ENCODE data around the gene ATAD3C. TPM values are rescaled to one million over a fixed set of nuclear protein-coding genes. Genes with fewer than 3 reads are reported as not detected.
"Not testable (repeated sequence)": the region's sequence is repeated elsewhere in the genome, so short reads cannot be mapped to it uniquely, and the experiment has no call there.

Gene ATAD3C
- total RNA-seq, 1 donor from 2014 or later = 0.26 TPM

DNA sequence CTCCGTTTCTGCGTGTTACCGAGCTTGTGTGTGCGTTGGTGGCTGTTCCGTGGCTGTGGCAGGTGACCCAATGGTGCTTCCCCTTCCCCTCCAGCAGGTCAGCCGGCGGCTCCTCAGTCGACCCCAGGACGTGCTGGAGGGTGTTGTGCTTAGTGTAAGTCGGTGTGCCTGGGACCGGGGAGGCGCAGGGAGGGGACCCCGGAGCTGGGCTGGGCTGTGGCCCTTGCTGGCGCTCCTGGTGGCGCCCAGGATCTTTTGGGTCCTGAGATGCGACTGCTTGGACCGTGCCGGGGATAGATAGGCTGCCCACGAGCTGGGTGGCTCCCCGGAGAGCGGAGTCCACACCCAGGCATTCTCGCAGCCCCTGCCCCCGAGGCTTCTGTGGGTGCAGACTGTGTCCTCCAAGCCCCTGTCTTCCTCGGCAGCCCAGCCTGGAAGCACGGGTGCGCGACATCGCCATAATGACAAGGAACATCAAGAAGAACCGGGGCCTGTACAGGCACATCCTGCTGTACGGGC lies 5.9 kb downstream of the ATAD3C start:
- TF ChIP-seq, protein P1, sequence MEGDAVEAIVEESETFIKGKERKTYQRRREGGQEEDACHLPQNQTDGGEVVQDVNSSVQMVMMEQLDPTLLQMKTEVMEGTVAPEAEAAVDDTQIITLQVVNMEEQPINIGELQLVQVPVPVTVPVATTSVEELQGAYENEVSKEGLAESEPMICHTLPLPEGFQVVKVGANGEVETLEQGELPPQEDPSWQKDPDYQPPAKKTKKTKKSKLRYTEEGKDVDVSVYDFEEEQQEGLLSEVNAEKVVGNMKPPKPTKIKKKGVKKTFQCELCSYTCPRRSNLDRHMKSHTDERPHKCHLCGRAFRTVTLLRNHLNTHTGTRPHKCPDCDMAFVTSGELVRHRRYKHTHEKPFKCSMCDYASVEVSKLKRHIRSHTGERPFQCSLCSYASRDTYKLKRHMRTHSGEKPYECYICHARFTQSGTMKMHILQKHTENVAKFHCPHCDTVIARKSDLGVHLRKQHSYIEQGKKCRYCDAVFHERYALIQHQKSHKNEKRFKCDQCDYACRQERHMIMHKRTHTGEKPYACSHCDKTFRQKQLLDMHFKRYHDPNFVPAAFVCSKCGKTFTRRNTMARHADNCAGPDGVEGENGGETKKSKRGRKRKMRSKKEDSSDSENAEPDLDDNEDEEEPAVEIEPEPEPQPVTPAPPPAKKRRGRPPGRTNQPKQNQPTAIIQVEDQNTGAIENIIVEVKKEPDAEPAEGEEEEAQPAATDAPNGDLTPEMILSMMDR (IDR thresholded peaks at IDR 0.05; ENCODE audit: insufficient read depth, low read length, severe bottlenecking) = no peak
- DNase-seq (ENCODE audit: low read depth) (no peak), FAIRE-seq (no peak)
- Histone ChIP-seq H3K36me3 (ENCODE audit: control insufficient read depth, insufficient read depth, low read length) (no peaks in the 10 kb centered on the region), H3K4me3 (ENCODE audit: low read depth, low read length) (no peak overlapping the region), H3K27me3 (ENCODE audit: control insufficient read depth, insufficient read depth, low read length) (no peaks in the 10 kb centered on the region)

DNA sequence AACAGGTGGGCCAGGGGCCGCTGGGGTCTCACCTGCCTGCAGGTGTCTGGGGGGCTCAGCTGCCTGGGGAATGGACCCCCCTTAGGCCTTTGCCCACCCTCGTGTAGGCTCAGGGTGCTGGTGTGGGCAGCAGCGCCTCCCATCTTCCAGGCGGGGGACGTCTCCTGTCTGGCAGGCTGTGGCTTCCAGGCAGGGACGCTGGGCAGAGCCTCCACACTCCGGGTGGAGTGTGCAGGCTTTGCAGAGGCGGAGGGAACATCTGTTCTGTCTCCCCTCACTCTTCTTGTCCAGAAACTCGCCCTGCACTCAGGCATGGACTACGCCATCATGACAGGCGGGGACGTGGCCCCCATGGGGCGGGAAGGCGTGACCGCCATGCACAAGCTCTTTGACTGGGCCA lies 6.4 kb downstream of the ATAD3C start:
- not testable (repeated sequence) for DNase-seq (ENCODE audit: low read depth); H3K4me3 ChIP-seq (ENCODE audit: low read depth, low read length); H3K36me3 ChIP-seq (ENCODE audit: control insufficient read depth, insufficient read depth, low read length); FAIRE-seq; H3K27me3 ChIP-seq (ENCODE audit: control insufficient read depth, insufficient read depth, low read length)

GRCh38 chr1:1456683-1457255 lies 7.3 kb downstream of the ATAD3C start:
- DNase-seq (ENCODE audit: low read depth); FAIRE-seq: not testable (repeated sequence)

DNA sequence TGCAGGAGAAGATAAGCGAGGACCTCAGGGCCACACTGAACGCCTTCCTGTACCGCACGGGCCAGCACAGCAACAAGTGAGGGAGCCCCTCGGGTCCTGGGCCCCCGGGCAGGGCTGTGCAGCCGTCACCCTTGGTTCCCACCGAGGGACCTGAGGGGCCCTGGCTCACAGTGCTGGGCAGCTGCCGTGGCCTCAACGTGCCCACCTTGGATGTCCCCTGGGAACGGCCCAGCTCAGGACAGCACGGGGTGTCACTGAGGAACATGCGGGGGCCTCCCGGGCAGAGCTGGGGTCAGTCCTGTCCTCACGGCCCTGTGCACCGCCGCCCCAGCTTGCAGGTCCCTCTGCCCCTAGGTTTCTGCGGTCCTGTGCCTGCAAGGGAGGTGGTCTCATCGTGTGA lies 9.7 kb downstream of the ATAD3C start:
- H3K36me3 ChIP-seq (ENCODE audit: control insufficient read depth, insufficient read depth, low read length); FAIRE-seq; H3K4me3 ChIP-seq (ENCODE audit: low read depth, low read length); DNase-seq (ENCODE audit: low read depth); H3K27me3 ChIP-seq (ENCODE audit: control insufficient read depth, insufficient read depth, low read length): not testable (repeated sequence)

More at GRCh38 chr1:1456683-1457255, 7.3 kb downstream of the ATAD3C start:
- not testable (repeated sequence) for H3K4me3 ChIP-seq (ENCODE audit: low read depth, low read length); H3K27me3 ChIP-seq (ENCODE audit: control insufficient read depth, insufficient read depth, low read length); H3K36me3 ChIP-seq (ENCODE audit: control insufficient read depth, insufficient read depth, low read length)

- FAIRE-seq; H3K4me3 ChIP-seq (ENCODE audit: low read depth, low read length); H3K36me3 ChIP-seq (ENCODE audit: control insufficient read depth, insufficient read depth, low read length); DNase-seq (ENCODE audit: low read depth); H3K27me3 ChIP-seq (ENCODE audit: control insufficient read depth, insufficient read depth, low read length): not testable (repeated sequence)
Observed at GRCh38 chr1:1459711-1460110, 10.2 kb downstream of the ATAD3C start.

DNA sequence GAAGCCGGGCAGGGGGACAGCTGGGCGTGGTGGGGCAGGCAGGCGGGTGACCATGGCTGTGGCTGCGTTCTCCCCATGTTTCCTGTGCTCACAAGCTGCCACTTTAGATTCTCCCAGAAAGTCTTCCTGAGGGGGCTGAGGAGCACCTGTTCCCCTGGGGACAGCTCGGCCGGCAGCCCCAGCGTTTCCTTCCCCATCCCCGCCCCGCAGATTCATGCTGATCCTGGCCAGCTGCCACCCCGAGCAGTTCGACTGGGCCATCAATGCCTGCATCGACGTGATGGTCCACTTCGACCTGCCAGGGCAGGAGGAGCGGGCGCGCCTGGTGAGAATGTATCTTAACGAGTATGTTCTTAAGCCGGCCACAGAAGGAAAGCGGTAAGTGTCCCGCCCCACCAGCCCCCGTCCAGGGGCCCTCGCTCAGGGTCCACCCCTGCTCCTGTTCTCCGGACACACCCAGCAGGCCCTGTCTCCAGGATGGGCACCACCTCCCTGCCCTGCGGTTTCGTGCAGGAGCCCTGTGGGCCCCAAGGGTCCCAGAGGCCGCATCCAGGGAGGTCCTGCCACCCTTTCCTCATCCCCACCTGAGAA lies 11.1 kb downstream of the ATAD3C start:
- TF ChIP-seq, protein P1 (IDR thresholded peaks at IDR 0.05; ENCODE audit: insufficient read depth, low read length, severe bottlenecking) = no peak
- no peak for FAIRE-seq
- Histone ChIP-seq H3K4me3 (ENCODE audit: low read depth, low read length) (no peak overlapping the region), H3K36me3 (ENCODE audit: control insufficient read depth, insufficient read depth, low read length) (no peaks in the 10 kb centered on the region), H3K27me3 (ENCODE audit: control insufficient read depth, insufficient read depth, low read length) (no peaks in the 10 kb centered on the region)
- DNase-seq (ENCODE audit: low read depth) = no peak

DNA sequence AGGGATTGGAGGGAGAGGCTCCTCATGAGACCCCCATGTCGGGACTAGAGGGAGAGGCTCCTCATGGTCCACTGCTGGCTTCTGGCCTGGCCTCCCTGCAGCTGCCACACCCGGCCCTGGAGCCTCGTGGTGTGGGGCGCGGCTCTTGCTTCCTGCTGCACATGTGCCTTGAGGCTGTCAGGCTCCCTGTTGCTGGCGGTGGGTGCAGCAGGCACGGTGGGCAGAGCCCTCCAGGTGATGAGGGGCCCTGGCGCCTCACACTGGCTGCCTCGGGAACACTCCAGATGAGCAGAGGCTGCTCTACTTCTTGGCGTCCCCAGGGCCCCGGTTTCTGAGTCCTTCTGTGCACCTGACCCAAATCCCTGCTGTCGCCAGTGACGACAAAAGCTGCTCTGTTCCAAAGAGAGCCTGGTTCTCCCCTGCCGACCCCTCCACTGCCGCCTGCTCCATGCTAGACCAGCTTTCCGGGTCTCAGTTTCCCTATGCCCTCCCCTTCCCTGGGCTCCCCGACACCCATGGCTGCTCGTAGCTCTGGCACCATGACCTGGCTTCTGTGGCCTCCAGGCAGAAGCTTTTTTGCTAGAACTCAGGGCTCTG lies 12.3 kb downstream of the ATAD3C start:
- no peak for FAIRE-seq
- Histone ChIP-seq H3K36me3 (ENCODE audit: control insufficient read depth, insufficient read depth, low read length) (no peaks in the 10 kb centered on the region), H3K27me3 (ENCODE audit: control insufficient read depth, insufficient read depth, low read length) (no peaks in the 10 kb centered on the region), H3K4me3 (ENCODE audit: low read depth, low read length) (no peak overlapping the region)
- DNase-seq (ENCODE audit: low read depth) = no peak
- TF ChIP-seq, protein P1 (IDR thresholded peaks at IDR 0.05; ENCODE audit: insufficient read depth, low read length, severe bottlenecking) = no peak

All from bronchial epithelial cell (primary cell).